NAMALWA (cell line): ENCODE results near the gene FGD5.
"Not testable (repeated sequence)": the region's sequence is repeated elsewhere in the genome, so short reads cannot be mapped to it uniquely, and the experiment has no call there.

ENCODE experiments used
- DNase-seq: peaks from one replicate; pipeline ENCODE4 v3.0.0-alpha.2; 2015; ENCODE audit warnings: low spot score

Gene FGD5

GRCh38 chr3:14805961-14806537 lies 12.7 kb upstream of the FGD5 start:
- DNase-seq = no peak

- DNase-seq = no peak
Observed at GRCh38 chr3:14806641-14807263, 12.0 kb upstream of the FGD5 start.

- DNase-seq = no peak
Observed at GRCh38 chr3:14808025-14808424, 10.7 kb upstream of the FGD5 start.

- no peak for DNase-seq
Observed at GRCh38 chr3:14808502-14809266, 10.1 kb upstream of the FGD5 start.

GRCh38 chr3:14809611-14810010 lies 9.2 kb upstream of the FGD5 start:
- not testable (repeated sequence) for DNase-seq

- no peak for DNase-seq
Observed at GRCh38 chr3:14810070-14810791, 8.5 kb upstream of the FGD5 start.

- no peak for DNase-seq
Observed at GRCh38 chr3:14810801-14811661, 7.7 kb upstream of the FGD5 start.

GRCh38 chr3:14811684-14812083 lies 7.1 kb upstream of the FGD5 start:
- no peak for DNase-seq

- DNase-seq = no peak
Observed at GRCh38 chr3:14812196-14812790, 6.5 kb upstream of the FGD5 start.

GRCh38 chr3:14814411-14814871 lies 4.3 kb upstream of the FGD5 start:
- DNase-seq = no peak

GRCh38 chr3:14816359-14816758 lies 2.4 kb upstream of the FGD5 start:
- no peak for DNase-seq

GRCh38 chr3:14819671-14820070 lies 909 bp downstream of the FGD5 start:
- no peak for DNase-seq

- no peak for DNase-seq
Observed at GRCh38 chr3:14820156-14820555, 1.4 kb downstream of the FGD5 start.

- DNase-seq = no peak
Observed at GRCh38 chr3:14821151-14821550, 2.4 kb downstream of the FGD5 start.

GRCh38 chr3:14822134-14822533 lies 3.4 kb downstream of the FGD5 start:
- DNase-seq = no peak

GRCh38 chr3:14822670-14823390 lies 4.1 kb downstream of the FGD5 start:
- DNase-seq = no peak

- DNase-seq = no peak
Observed at GRCh38 chr3:14823393-14823792, 4.6 kb downstream of the FGD5 start.

GRCh38 chr3:14823910-14824629 lies 5.3 kb downstream of the FGD5 start:
- DNase-seq = no peak

- no peak for DNase-seq
Observed at GRCh38 chr3:14824646-14825045, 5.9 kb downstream of the FGD5 start.

GRCh38 chr3:14826069-14826468 lies 7.3 kb downstream of the FGD5 start:
- DNase-seq = no peak
